ENCODE data around the gene EXOSC6. TPM values are rescaled to one million over a fixed set of nuclear protein-coding genes. Genes with fewer than 3 reads are reported as not detected.

EXOSC6 gene
- 14.3 to 18.4 TPM (median 16.7 TPM) in 5 replicates for total RNA-seq (2022; extraction: Qiagen RNA extraction; ENCODE audit: low read depth)

GRCh38 chr16:70251629-70252354 is at the start of gene EXOSC6:
TSS of gene EXOSC6 (minus strand) at chr16:70251940. CDS start at chr16:70251900, 40 bp downstream.

GRCh38 chr16:70298988-70299938 is 47.5 kb upstream of the EXOSC6 start, which contains the start of gene DDX19B:
TSS of gene DDX19B (plus strand) at chr16:70299186. CDS start at chr16:70299298, 112 bp downstream.

GRCh38 chr16:70289229-70290094 is 37.7 kb upstream of the EXOSC6 start, which contains the start of gene AARS1:
TSS of gene AARS1 (minus strand) at chr16:70289506. CDS start at chr16:70282763, 6,743 bp downstream.

Other genes with a start within 250 kb of the EXOSC6 start
- gene PDPR, start 137.6 kb downstream of the EXOSC6 start, total RNA-seq (2022; extraction: Qiagen RNA extraction; ENCODE audit: low read depth), result 12.2 to 15.7 TPM (median 15.1 TPM) in 5 replicates
- gene CLEC18C, start 78.2 kb downstream of the EXOSC6 start, total RNA-seq (2022; extraction: Qiagen RNA extraction; ENCODE audit: low read depth), result 0.08 to 0.13 TPM in 2 of 5 replicates, not detected in the others
- 90.7 to 101 TPM (median 92.8 TPM) in 5 replicates for gene AARS1, start 37.6 kb upstream of the EXOSC6 start, total RNA-seq (2022; extraction: Qiagen RNA extraction; ENCODE audit: low read depth)
- gene DDX19B, start 47.2 kb upstream of the EXOSC6 start, total RNA-seq (2022; extraction: Qiagen RNA extraction; ENCODE audit: low read depth), result 29.8 to 34.5 TPM (median 30.5 TPM) in 5 replicates
- 38.1 to 42.8 TPM (median 40.3 TPM) in 5 replicates for gene DDX19A, start 95.0 kb upstream of the EXOSC6 start, total RNA-seq (2022; extraction: Qiagen RNA extraction; ENCODE audit: low read depth)
- 19.0 to 27.2 TPM (median 25.7 TPM) in 5 replicates for gene ST3GAL2, start 187.2 kb upstream of the EXOSC6 start, total RNA-seq (2022; extraction: Qiagen RNA extraction; ENCODE audit: low read depth)
- 3.8 to 5.9 TPM (median 4.7 TPM) in 5 replicates for gene FCSK, start 202.7 kb upstream of the EXOSC6 start, total RNA-seq (2022; extraction: Qiagen RNA extraction; ENCODE audit: low read depth)

All from A549 treated with RU486 at 1 μM for 4 hours (cell line).